Measurements from ENCODE around the gene TPR. TPM values are rescaled to one million over a fixed set of nuclear protein-coding genes. Genes with fewer than 3 reads are reported as not detected.

The TPR gene
- total and polyA plus RNA-seq, 2 of the 8 experiments (the other 6 are each of a cell fraction or from before 2014, with no cell fraction given), result 57.1 to 102 TPM

DNA sequence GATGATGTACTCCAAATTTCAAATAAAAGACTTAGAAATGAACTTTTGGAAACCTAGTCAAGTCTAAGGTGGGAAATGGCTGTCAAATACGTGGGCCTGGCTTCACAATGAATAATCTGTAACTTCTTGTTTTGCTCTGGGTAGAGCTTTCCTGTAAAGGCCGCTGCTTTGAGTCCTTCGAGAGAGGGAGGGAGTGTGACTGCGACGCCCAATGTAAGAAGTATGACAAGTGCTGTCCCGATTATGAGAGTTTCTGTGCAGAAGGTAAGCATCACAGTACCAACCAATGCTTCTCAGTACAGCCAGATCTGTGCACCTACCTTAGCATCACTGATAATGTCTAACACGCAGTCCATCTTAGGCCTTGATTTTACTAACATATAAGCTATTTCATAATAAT, 73.6 kb downstream of the TPR start:
- TF ChIP-seq TBP (IDR thresholded peaks at IDR 0.05; ENCODE audit: low read depth, low read length), result no peak
- TF ChIP-seq USF2 (IDR thresholded peaks at IDR 0.05; ENCODE audit: low read length), result no peak
- TF ChIP-seq, protein P1, sequence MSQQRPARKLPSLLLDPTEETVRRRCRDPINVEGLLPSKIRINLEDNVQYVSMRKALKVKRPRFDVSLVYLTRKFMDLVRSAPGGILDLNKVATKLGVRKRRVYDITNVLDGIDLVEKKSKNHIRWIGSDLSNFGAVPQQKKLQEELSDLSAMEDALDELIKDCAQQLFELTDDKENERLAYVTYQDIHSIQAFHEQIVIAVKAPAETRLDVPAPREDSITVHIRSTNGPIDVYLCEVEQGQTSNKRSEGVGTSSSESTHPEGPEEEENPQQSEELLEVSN (IDR thresholded peaks at IDR 0.05), result no peak
- no peak for TF ChIP-seq TAF1 (IDR thresholded peaks at IDR 0.05; ENCODE audit: low read depth, low read length)
- no peak for TF ChIP-seq SP1 (IDR thresholded peaks at IDR 0.05; ENCODE audit: low read depth, low read length)
- TF ChIP-seq BACH1 (IDR thresholded peaks at IDR 0.05; ENCODE audit: low read length), result no peak
- TF ChIP-seq MAFK (IDR thresholded peaks at IDR 0.05; ENCODE audit: low read depth, low read length), result no peak
- TF ChIP-seq KDM1A (IDR thresholded peaks at IDR 0.05; ENCODE audit: borderline replicate concordance, low read length), result no peak
- no peak for TF ChIP-seq KDM5A (IDR thresholded peaks at IDR 0.05; ENCODE audit: low read length)
- Histone ChIP-seq H3K4me1 (replicated peaks in 1 of 4; ENCODE audit: control insufficient read depth in 3 of 4, insufficient read depth in 4 of 4, low read length in 3 of 4) (no peaks in the 10 kb centered on the region), H3K36me3 (ENCODE audit: control insufficient read depth in 2 of 4, insufficient read depth in 4 of 4, low read length in 3 of 4) (no peaks in the 10 kb centered on the region), H3K4me3 (ENCODE audit: extremely low read depth in 1 of 4, insufficient read depth in 2 of 4, low read depth in 3 of 4, low read length in 4 of 4) (no peak overlapping the region), H2BK15ac (ENCODE audit: low read length) (no peak overlapping the region), H2BK12ac (ENCODE audit: low read depth, low read length) (no peak overlapping the region), H2BK20ac (ENCODE audit: low read length) (no peak overlapping the region), H3K4me2 (ENCODE audit: insufficient read depth in 1 of 2, low read depth in 2 of 2, low read length in 2 of 2) (no peak overlapping the region), H4K8ac (ENCODE audit: extremely low read depth, insufficient read depth, low read length) (no peak overlapping the region), H4K20me1 (replicated peaks in 1 of 2; ENCODE audit: control insufficient read depth in 1 of 2, insufficient read depth in 2 of 2, low read length in 2 of 2) (no peaks in the 10 kb centered on the region), H3K27me3 (replicated peaks in 1 of 4; ENCODE audit: control insufficient read depth in 3 of 4, extremely low read depth in 1 of 4, insufficient read depth in 3 of 4, low read length in 3 of 4) (no peaks in the 10 kb centered on the region), H2AK5ac (ENCODE audit: low read depth, low read length) (no peak overlapping the region), H3K56ac (replicated peaks; ENCODE audit: insufficient read length, low read depth, low read length) (no peak overlapping the region), H3K79me1 (ENCODE audit: low read depth, low read length) (no peaks in the 10 kb centered on the region), H2BK120ac (replicated peaks; ENCODE audit: low read depth, low read length) (no peak overlapping the region), H3K79me2 (ENCODE audit: control insufficient read depth in 1 of 2, insufficient read depth in 2 of 2, low read length in 2 of 2) (no peaks in the 10 kb centered on the region), H2BK5ac (ENCODE audit: low read depth, low read length) (no peak overlapping the region), H3K9me3 (ENCODE audit: insufficient read depth in 2 of 2, low read depth in 1 of 2, low read length in 1 of 2) (no peaks in the 10 kb centered on the region), H2AFZ (ENCODE audit: low read length) (no peak overlapping the region), H3K9ac (replicated peaks in 1 of 4; ENCODE audit: extremely low read depth in 1 of 4, low read depth in 3 of 4, low read length in 3 of 4) (no peak overlapping the region), H3K23me2 (ENCODE audit: low read depth, low read length) (no peaks in the 10 kb centered on the region), H3K23ac (ENCODE audit: insufficient read length) (no peak overlapping the region), H3K18ac (ENCODE audit: extremely low read depth, low read length) (no peak overlapping the region), H4K91ac (replicated peaks; ENCODE audit: insufficient read length, low read length) (no peak overlapping the region), H3K4ac (replicated peaks; ENCODE audit: insufficient read length, low read depth, low read length) (no peak overlapping the region), H4K5ac (ENCODE audit: insufficient read length, low read depth, low read length) (no peak overlapping the region), H3K27ac (ENCODE audit: low read depth, low read length) (no peak overlapping the region), H3K14ac (ENCODE audit: insufficient read length) (no peak overlapping the region)
- no peak for FAIRE-seq
- DNase-seq (ENCODE audit: low read depth in 1 of 2, low spot score in 2 of 2), result no peak
- WGBS, 2 experiments (ENCODE audit: extremely low coverage in 1 of 2, insufficient coverage in 1 of 2, insufficient read length in 1 of 2, insufficient replicate concordance in 2 of 2, low coverage in 1 of 2, low lambda C conversion rate in 2 of 2, missing lambda C conversion rate in 1 of 2), result 89% methylated on average over 7 of the region's 7 CpGs; no CpG with 5 or more reads in 1 of the 2 experiments
- CTCF ChIA-PET (ENCODE audit: partially characterized antibody), result interaction anchor here (0.6 to 1.6 kb wide), 4 partner anchors 16 to 608 kb away, joined by 3 to 8 read pairs (median 4); no protein-coding TSS in a partner anchor
- POLR2A ChIA-PET (ENCODE audit: partially characterized antibody), result no interaction called here
